ENCODE data around the gene GALNT2. TPM values are rescaled to one million over a fixed set of nuclear protein-coding genes. Genes with fewer than 3 reads are reported as not detected.
A peak's percentile ranks its signal among the peaks of the same experiment; 100 is the strongest.

The GALNT2 gene
- total and polyA plus RNA-seq, 9 of the 15 experiments (the other 6 are each of a cell fraction or from before 2014, with no cell fraction given) = 1.6 to 106 (median 51.9) TPM

GRCh38 chr1:230127105-230128054 is 60.3 kb downstream of the GALNT2 start:
- CTCF ChIA-PET (ENCODE audit: low intra/inter-chr PET ratio) = no interaction called here
- Histone ChIP-seq H3K27me3 (ENCODE audit: control insufficient read depth in 2 of 2, insufficient read depth in 2 of 2, low read length in 2 of 2) (no peaks in the 10 kb centered on the region), H3K27ac (ENCODE audit: extremely low read depth, low read depth, low read length) (peak overlapping the region; percentile 76), H3K36me3 (ENCODE audit: control insufficient read depth, insufficient read depth, low read length) (peaks cover 30% of the 10 kb centered on the region), H3K9me1 (ENCODE audit: control insufficient read depth, insufficient read depth, low read length) (peaks cover 5% of the 10 kb centered on the region), H3K4me2 (ENCODE audit: insufficient read depth, low read length) (peak overlapping the region; percentile 71), H3K4me3 (no peak overlapping the region), H2AFZ (ENCODE audit: low read depth, low read length) (peak overlapping the region; percentile 33), H3K9ac (ENCODE audit: insufficient read depth in 1 of 2, low read depth in 2 of 2, low read length in 2 of 2) (peak overlapping the region; percentile 53 to 87), H3K79me2 (ENCODE audit: control insufficient read depth, insufficient read depth, low read length) (peaks cover 95% of the 10 kb centered on the region), H3K9me3 (replicated peaks; ENCODE audit: control insufficient read depth, insufficient read depth, low read depth, low read length) (no peaks in the 10 kb centered on the region), H4K20me1 (replicated peaks; ENCODE audit: control insufficient read depth, insufficient read depth, low read length) (no peaks in the 10 kb centered on the region), H3K4me1 (replicated peaks in 1 of 2; ENCODE audit: control insufficient read depth in 2 of 2, insufficient read depth in 2 of 2, low read length in 2 of 2) (peaks cover 64 to 74% of the 10 kb centered on the region in 2 experiments)
- no TSS peak for BruUV-seq (replicated peaks)
- intact Hi-C loops (cut with micrococcal nuclease) (loop anchor here (1.0 to 2.0 kb wide), 3 partner anchors 17 to 59 kb away; no protein-coding TSS in a partner anchor), in situ Hi-C loops (cut with MboI) (no loop called here)
- ATAC-seq (peak; percentile 94), DNase-seq (ENCODE audit: extremely low read depth in 1 of 4, low spot score in 3 of 4) (peak; percentile 82 to 99 (median 90)), FAIRE-seq (peak; percentile 99)
- POLR2A ChIA-PET = interaction anchor here (0.6 to 4.4 kb wide), 6 partner anchors 9 to 48 kb away, joined by 3 to 20 read pairs (median 4); no protein-coding TSS in a partner anchor
- 8% methylated on average over 25 of the region's 25 CpGs for WGBS (ENCODE audit: insufficient coverage, low coverage, missing lambda C conversion rate)
- TF ChIP-seq, protein P1, sequence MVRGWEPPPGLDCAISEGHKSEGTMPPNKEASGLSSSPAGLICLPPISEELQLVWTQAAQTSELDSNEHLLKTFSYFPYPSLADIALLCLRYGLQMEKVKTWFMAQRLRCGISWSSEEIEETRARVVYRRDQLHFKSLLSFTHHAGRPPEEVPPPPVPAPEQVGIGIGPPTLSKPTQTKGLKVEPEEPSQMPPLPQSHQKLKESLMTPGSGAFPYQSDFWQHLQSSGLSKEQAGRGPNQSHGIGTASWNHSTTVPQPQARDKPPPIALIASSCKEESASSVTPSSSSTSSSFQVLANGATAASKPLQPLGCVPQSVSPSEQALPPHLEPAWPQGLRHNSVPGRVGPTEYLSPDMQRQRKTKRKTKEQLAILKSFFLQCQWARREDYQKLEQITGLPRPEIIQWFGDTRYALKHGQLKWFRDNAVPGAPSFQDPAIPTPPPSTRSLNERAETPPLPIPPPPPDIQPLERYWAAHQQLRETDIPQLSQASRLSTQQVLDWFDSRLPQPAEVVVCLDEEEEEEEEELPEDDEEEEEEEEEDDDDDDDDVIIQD (CRISPR knock-in tag; IDR thresholded peaks at IDR 0.05) = no peak
- peak; percentile 91 to 95 for TF ChIP-seq TRIM24 (IDR thresholded peaks at IDR 0.05)
- TF ChIP-seq SMARCA5 (IDR thresholded peaks at IDR 0.05) = peak; percentile 89
- TF ChIP-seq JUNB (CRISPR knock-in tag; conservative IDR thresholded peaks at IDR 0.05) = no peak
- peak; percentile 83 for TF ChIP-seq CREM (IDR thresholded peaks at IDR 0.05; ENCODE audit: low read depth)
- TF ChIP-seq PHF21A (IDR thresholded peaks at IDR 0.05; ENCODE audit: borderline replicate concordance, low read depth) = peak; percentile 69; the same call in 1 of the 2 replicates
- TF ChIP-seq HSF4 (CRISPR knock-in tag; IDR thresholded peaks at IDR 0.05; ENCODE audit: borderline replicate concordance) = no peak
- TF ChIP-seq POLR2AphosphoS5 (IDR thresholded peaks at IDR 0.05; ENCODE audit: control insufficient read depth, insufficient read depth, low read depth, low read length) = peak; percentile 97
- TF ChIP-seq, protein P2, sequence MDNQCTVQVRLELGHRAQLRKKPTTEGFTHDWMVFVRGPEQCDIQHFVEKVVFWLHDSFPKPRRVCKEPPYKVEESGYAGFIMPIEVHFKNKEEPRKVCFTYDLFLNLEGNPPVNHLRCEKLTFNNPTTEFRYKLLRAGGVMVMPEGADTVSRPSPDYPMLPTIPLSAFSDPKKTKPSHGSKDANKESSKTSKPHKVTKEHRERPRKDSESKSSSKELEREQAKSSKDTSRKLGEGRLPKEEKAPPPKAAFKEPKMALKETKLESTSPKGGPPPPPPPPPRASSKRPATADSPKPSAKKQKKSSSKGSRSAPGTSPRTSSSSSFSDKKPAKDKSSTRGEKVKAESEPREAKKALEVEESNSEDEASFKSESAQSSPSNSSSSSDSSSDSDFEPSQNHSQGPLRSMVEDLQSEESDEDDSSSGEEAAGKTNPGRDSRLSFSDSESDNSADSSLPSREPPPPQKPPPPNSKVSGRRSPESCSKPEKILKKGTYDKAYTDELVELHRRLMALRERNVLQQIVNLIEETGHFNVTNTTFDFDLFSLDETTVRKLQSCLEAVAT (IDR thresholded peaks at IDR 0.05) = 0 out of 4 replicates have a peak, but pooled peaks of 1 of the 2 experiments have one; percentile 59
- peak; percentile 56 for TF ChIP-seq SMAD1 (IDR thresholded peaks at IDR 0.05; ENCODE audit: low read depth, low read length, partially characterized antibody)
- TF ChIP-seq ZNF408 (CRISPR knock-in tag; IDR thresholded peaks at IDR 0.05; ENCODE audit: low read depth) = no peak
- TF ChIP-seq, protein P3, sequence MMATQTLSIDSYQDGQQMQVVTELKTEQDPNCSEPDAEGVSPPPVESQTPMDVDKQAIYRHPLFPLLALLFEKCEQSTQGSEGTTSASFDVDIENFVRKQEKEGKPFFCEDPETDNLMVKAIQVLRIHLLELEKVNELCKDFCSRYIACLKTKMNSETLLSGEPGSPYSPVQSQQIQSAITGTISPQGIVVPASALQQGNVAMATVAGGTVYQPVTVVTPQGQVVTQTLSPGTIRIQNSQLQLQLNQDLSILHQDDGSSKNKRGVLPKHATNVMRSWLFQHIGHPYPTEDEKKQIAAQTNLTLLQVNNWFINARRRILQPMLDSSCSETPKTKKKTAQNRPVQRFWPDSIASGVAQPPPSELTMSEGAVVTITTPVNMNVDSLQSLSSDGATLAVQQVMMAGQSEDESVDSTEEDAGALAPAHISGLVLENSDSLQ (IDR thresholded peaks at IDR 0.05) = peak; percentile 91
- TF ChIP-seq JUN (IDR thresholded peaks at IDR 0.05; ENCODE audit: borderline replicate concordance, low read depth, low read length) = peak; percentile 64; the same call in 1 of the 2 replicates
- TF ChIP-seq JUN (CRISPR knock-in tag; IDR thresholded peaks at IDR 0.05; ENCODE audit: borderline replicate concordance) = no peak
- TF ChIP-seq, protein P4, sequence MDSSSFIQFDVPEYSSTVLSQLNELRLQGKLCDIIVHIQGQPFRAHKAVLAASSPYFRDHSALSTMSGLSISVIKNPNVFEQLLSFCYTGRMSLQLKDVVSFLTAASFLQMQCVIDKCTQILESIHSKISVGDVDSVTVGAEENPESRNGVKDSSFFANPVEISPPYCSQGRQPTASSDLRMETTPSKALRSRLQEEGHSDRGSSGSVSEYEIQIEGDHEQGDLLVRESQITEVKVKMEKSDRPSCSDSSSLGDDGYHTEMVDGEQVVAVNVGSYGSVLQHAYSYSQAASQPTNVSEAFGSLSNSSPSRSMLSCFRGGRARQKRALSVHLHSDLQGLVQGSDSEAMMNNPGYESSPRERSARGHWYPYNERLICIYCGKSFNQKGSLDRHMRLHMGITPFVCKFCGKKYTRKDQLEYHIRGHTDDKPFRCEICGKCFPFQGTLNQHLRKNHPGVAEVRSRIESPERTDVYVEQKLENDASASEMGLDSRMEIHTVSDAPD (CRISPR knock-in tag; IDR thresholded peaks at IDR 0.05) = no peak
- peak; percentile 18; the same call in 1 of the 2 replicates for TF ChIP-seq ELF1 (tag; IDR thresholded peaks at IDR 0.05)

Data from K562 (cell line).